HEK293 (cell line): ENCODE measurements around the gene EYA2.

Source experiments
- CTCF ChIA-PET: fragments of 350-600 bp; formaldehyde crosslinking; extraction: SDS; loops from one replicate; lab custom pipeline; 2021; ENCODE audit warnings: antibody characterized with exemption; lab: Yijun Ruan, JAX
- POLR2A ChIA-PET: fragments of 300-600 bp; formaldehyde crosslinking; extraction: SDS; loops from one replicate; lab custom pipeline; 2020; ENCODE audit warnings: antibody characterized with exemption, inconsistent platforms; lab: Yijun Ruan, JAX
- H3K27ac ChIP-seq: fragments of 200-500 bp; sonication (Bioruptor generic); 2 replicates; pipeline ENCODE4 v1.5.1; 2014; ENCODE audit warnings: low read depth, low read length, control low read depth, inconsistent platforms; ENCODE audit errors: extremely low read depth
- H3K36me3 ChIP-seq, 2 experiments: fragments of 200-500 bp in 1 of 2; sonication (Bioruptor generic) in 1 of 2; 1 replicate in 1 of 2; 2 replicates in 1 of 2; pipeline ENCODE4 v1.5.1; 2014 to 2017; ENCODE audit warnings: inconsistent platforms in 2 of 2, low read length in 2 of 2; ENCODE audit not compliant: control insufficient read depth in 2 of 2, insufficient read depth in 1 of 2
- H3K4me1 ChIP-seq: fragments of 200-500 bp; sonication (Bioruptor generic); 2 replicates; pipeline ENCODE4 v1.5.1; 2014; ENCODE audit warnings: mild to moderate bottlenecking, low read length, inconsistent platforms; ENCODE audit not compliant: control insufficient read depth, insufficient read depth
- H3K4me3 ChIP-seq: 2 replicates; pipeline ENCODE4 v1.5.1; 2011; ENCODE audit warnings: low read depth, mild to moderate bottlenecking, control low read depth, low read length, moderate library complexity
- H3K9me3 ChIP-seq: fragments of 200-500 bp; sonication (Bioruptor generic); 2 replicates; pipeline ENCODE4 v1.5.1; 2014; ENCODE audit warnings: low read depth, low read length, inconsistent platforms; ENCODE audit not compliant: control insufficient read depth, insufficient read depth
- BCL11A ChIP-seq: fragments of 450-650 bp; formaldehyde crosslinking; IDR thresholded peaks from 2 replicates; pipeline ENCODE4 v1.5.1; 2016; ENCODE audit warnings: low read depth, missing biosample characterization, missing genetic modification characterization
- HOXA7 ChIP-seq: sonication (generic); formaldehyde crosslinking; IDR thresholded peaks from 2 replicates; pipeline ENCODE4 v1.8.1; 2022; ENCODE audit warnings: missing genetic modification reagents, borderline replicate concordance
- OSR2 ChIP-seq: fragments of 450-650 bp; formaldehyde crosslinking; IDR thresholded peaks from 2 replicates; pipeline ENCODE4 v1.5.1; 2016; ENCODE audit warnings: missing biosample characterization, missing genetic modification characterization
- OVOL3 ChIP-seq: fragments of 450-650 bp; formaldehyde crosslinking; IDR thresholded peaks from 2 replicates; pipeline ENCODE4 v1.5.1; 2016; ENCODE audit warnings: missing biosample characterization, missing genetic modification characterization
- SCRT2 ChIP-seq: fragments of 450-650 bp; formaldehyde crosslinking; IDR thresholded peaks from 2 replicates; pipeline ENCODE4 v1.5.1; 2016; ENCODE audit warnings: missing biosample characterization, missing genetic modification characterization
- SP7 ChIP-seq: fragments of 450-650 bp; formaldehyde crosslinking; IDR thresholded peaks from 2 replicates; pipeline ENCODE4 v1.5.1; 2016; ENCODE audit warnings: missing biosample characterization, missing genetic modification characterization
- TCF7L2 ChIP-seq: IDR thresholded peaks from 2 replicates; pipeline ENCODE4 v1.6.1; 2011; ENCODE audit warnings: low read depth, mild to moderate bottlenecking, inconsistent platforms, low read length, moderate library complexity, borderline replicate concordance
- ZBTB21 ChIP-seq: fragments of 450-650 bp; formaldehyde crosslinking; IDR thresholded peaks from 2 replicates; pipeline ENCODE4 v1.5.1; 2017; ENCODE audit warnings: missing biosample characterization, missing genetic modification characterization
- ZEB2 ChIP-seq: fragments of 450-650 bp; formaldehyde crosslinking; IDR thresholded peaks from 2 replicates; pipeline ENCODE4 v1.5.1; 2016; ENCODE audit warnings: missing biosample characterization, missing genetic modification characterization
- ZFP37 ChIP-seq: fragments of 450-650 bp; formaldehyde crosslinking; IDR thresholded peaks from 2 replicates; pipeline ENCODE4 v1.5.1; 2016; ENCODE audit warnings: missing biosample characterization, missing genetic modification characterization
- ZNF146 ChIP-seq: fragments of 450-650 bp; formaldehyde crosslinking; IDR thresholded peaks from 2 replicates; pipeline ENCODE4 v1.5.1; 2016; ENCODE audit warnings: missing biosample characterization, missing genetic modification characterization
- ZNF18 ChIP-seq: fragments of 450-650 bp; formaldehyde crosslinking; IDR thresholded peaks from 2 replicates; pipeline ENCODE4 v1.5.1; 2016; ENCODE audit warnings: missing biosample characterization, missing genetic modification characterization
- ZNF221 ChIP-seq: fragments of 450-650 bp; formaldehyde crosslinking; IDR thresholded peaks from 2 replicates; pipeline ENCODE4 v1.5.1; 2017; ENCODE audit warnings: missing biosample characterization, missing genetic modification characterization, borderline replicate concordance
- ZNF248 ChIP-seq: fragments of 450-650 bp; formaldehyde crosslinking; IDR thresholded peaks from 2 replicates; pipeline ENCODE4 v1.5.1; 2017; ENCODE audit warnings: missing biosample characterization, missing genetic modification characterization
- ZNF513 ChIP-seq: fragments of 450-650 bp; IDR thresholded peaks from 2 replicates; pipeline ENCODE4 v1.5.1; 2018; ENCODE audit warnings: missing biosample characterization, missing genetic modification characterization
- ZNF549 ChIP-seq: fragments of 450-650 bp; IDR thresholded peaks from 2 replicates; pipeline ENCODE4 v1.5.1; 2018; ENCODE audit warnings: missing biosample characterization, missing genetic modification characterization, mild to moderate bottlenecking, inconsistent platforms, moderate library complexity
- ZNF704 ChIP-seq: fragments of 450-650 bp; formaldehyde crosslinking; IDR thresholded peaks from 2 replicates; pipeline ENCODE4 v1.5.1; 2016; ENCODE audit warnings: missing biosample characterization, missing genetic modification characterization
- ZSCAN4 ChIP-seq: fragments of 450-650 bp; formaldehyde crosslinking; IDR thresholded peaks from 2 replicates; pipeline ENCODE4 v1.5.1; 2017; ENCODE audit warnings: missing biosample characterization, missing genetic modification characterization
- ZXDB ChIP-seq: fragments of 450-650 bp; formaldehyde crosslinking; IDR thresholded peaks from 2 replicates; pipeline ENCODE4 v1.5.1; 2016; ENCODE audit warnings: missing biosample characterization, missing genetic modification characterization
- TF ChIP-seq, protein P1 (sequence below): fragments of 450-650 bp; formaldehyde crosslinking; optimal IDR thresholded peaks from 2 replicates; pipeline ENCODE3; 2016; ENCODE audit warnings: missing biosample characterization, mild to moderate bottlenecking, missing genetic modification characterization
- TF ChIP-seq, protein P2 (sequence below): fragments of 450-650 bp; formaldehyde crosslinking; IDR thresholded peaks from 2 replicates; pipeline ENCODE4 v1.5.1; 2016; ENCODE audit warnings: missing biosample characterization, missing genetic modification characterization
- TF ChIP-seq, protein P3 (sequence below): fragments of 450-650 bp; formaldehyde crosslinking; IDR thresholded peaks from 2 replicates; pipeline ENCODE4 v1.5.1; 2016; ENCODE audit warnings: missing biosample characterization, missing genetic modification characterization

The EYA2 gene

GRCh38 chr20:46964618-46965455 is 70.2 kb downstream of the EYA2 start (continued):
- no peak for TF ChIP-seq ZSCAN4 (tag by site-specific recombination)
- TF ChIP-seq, protein P1, sequence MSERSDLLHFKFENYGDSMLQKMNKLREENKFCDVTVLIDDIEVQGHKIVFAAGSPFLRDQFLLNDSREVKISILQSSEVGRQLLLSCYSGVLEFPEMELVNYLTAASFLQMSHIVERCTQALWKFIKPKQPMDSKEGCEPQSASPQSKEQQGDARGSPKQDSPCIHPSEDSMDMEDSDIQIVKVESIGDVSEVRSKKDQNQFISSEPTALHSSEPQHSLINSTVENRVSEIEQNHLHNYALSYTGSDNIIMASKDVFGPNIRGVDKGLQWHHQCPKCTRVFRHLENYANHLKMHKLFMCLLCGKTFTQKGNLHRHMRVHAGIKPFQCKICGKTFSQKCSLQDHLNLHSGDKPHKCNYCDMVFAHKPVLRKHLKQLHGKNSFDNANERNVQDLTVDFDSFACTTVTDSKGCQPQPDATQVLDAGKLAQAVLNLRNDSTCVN: no peak
- TF ChIP-seq ZNF549 (tag by site-specific recombination): no peak
- TF ChIP-seq ZEB2 (tag by site-specific recombination): no peak
- TF ChIP-seq BCL11A: no peak
- TF ChIP-seq ZNF513 (tag by site-specific recombination): no peak
- TF ChIP-seq ZNF146 (tag by site-specific recombination): no peak
- TF ChIP-seq, protein P2, sequence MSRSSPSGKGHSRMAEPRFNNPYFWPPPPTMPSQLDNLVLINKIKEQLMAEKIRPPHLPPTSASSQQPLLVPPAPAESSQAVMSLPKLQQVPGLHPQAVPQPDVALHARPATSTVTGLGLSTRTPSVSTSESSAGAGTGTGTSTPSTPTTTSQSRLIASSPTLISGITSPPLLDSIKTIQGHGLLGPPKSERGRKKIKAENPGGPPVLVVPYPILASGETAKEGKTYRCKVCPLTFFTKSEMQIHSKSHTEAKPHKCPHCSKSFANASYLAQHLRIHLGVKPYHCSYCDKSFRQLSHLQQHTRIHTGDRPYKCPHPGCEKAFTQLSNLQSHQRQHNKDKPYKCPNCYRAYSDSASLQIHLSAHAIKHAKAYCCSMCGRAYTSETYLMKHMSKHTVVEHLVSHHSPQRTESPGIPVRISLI (tag by site-specific recombination): no peak

DNA sequence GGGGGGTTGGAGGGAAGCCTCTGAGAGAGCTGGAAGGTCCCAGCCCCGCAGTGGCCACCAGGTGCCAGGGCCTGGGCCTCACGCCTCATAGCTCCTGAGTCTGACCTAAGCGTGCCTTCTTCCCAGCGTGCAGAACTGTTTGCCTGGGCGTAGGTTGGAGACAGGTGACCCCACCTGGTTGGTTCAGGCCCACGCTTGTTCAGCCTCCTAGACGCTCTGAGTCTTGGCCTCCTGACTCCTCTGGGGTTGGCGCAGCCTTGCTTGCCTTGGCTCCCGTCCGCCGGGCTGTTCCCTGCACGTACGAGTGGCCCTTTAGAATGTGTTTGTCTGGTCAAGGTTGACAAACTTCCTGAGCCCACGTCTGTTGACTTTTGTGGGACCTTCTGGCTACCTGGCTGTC is 70.8 kb downstream of the EYA2 start:
- POLR2A ChIA-PET: no interaction called here
- H3K4me1 ChIP-seq: no peaks in the 10 kb centered on the region
- H3K9me3 ChIP-seq: no peaks in the 10 kb centered on the region
- CTCF ChIA-PET: interaction anchor here (0.6 kb wide), 1 partner anchor 131 kb away, joined by 3 read pairs; no protein-coding TSS in a partner anchor
- no peak overlapping the region for H3K27ac ChIP-seq
- no peak overlapping the region for H3K4me3 ChIP-seq
- H3K36me3 ChIP-seq: no peaks in the 10 kb centered on the region
- no peak for TF ChIP-seq ZXDB (tag by site-specific recombination)
- no peak for TF ChIP-seq SCRT2 (tag by site-specific recombination)
- no peak for TF ChIP-seq TCF7L2
- TF ChIP-seq OSR2 (tag by site-specific recombination): no peak
- no peak for TF ChIP-seq HOXA7 (CRISPR knock-in tag)

DNA sequence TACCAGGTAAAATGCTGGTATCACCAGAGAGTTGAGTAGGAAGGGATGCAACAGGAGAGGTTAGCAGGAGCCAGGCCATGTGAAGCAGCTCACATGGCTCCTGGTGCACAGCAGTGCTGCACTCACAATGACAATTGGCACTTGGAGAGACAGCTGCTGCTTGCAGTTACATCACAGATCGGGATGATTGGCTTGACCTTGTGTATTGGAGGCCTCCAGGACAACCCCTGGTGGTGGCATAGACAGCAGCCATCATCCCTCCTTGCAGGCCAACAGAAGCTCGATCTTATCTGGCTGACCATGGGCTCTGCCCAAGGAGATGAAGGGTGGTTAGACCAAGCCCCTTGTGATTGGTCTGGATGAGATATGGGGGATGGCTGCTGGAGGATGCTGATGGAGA is 73.0 kb downstream of the EYA2 start:
- CTCF ChIA-PET: interaction anchor here (0.6 kb wide), 1 partner anchor 12 kb away, joined by 3 read pairs; no protein-coding TSS in a partner anchor
- TF ChIP-seq, protein P2 (tag by site-specific recombination): no peak
- TF ChIP-seq ZNF704 (tag by site-specific recombination) (no peak), ZFP37 (no peak), ZBTB21 (tag by site-specific recombination) (no peak), OVOL3 (tag by site-specific recombination) (no peak), ZNF221 (no peak), SP7 (tag by site-specific recombination) (no peak), ZNF248 (tag by site-specific recombination) (no peak), ZNF18 (tag by site-specific recombination) (no peak)
- TF ChIP-seq, protein P3, sequence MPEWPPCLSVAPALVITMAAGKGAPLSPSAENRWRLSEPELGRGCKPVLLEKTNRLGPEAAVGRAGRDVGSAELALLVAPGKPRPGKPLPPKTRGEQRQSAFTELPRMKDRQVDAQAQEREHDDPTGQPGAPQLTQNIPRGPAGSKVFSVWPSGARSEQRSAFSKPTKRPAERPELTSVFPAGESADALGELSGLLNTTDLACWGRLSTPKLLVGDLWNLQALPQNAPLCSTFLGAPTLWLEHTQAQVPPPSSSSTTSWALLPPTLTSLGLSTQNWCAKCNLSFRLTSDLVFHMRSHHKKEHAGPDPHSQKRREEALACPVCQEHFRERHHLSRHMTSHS (tag by site-specific recombination): no peak
- no peak overlapping the region for H3K27ac ChIP-seq
- no peaks in the 10 kb centered on the region for H3K9me3 ChIP-seq
- H3K4me1 ChIP-seq: no peaks in the 10 kb centered on the region
- POLR2A ChIA-PET: no interaction called here
- no peak overlapping the region for H3K4me3 ChIP-seq
- H3K36me3 ChIP-seq: no peaks in the 10 kb centered on the region
